Measurements from ENCODE around the gene ALPL. TPM values are rescaled to one million over a fixed set of nuclear protein-coding genes. Genes with fewer than 3 reads are reported as not detected.

Gene ALPL
- total and polyA plus RNA-seq, 9 of the 15 experiments (the other 6 are each of a cell fraction or from before 2014, with no cell fraction given), result 0.04 to 0.38 (median 0.18) TPM; not detected in 4

DNA sequence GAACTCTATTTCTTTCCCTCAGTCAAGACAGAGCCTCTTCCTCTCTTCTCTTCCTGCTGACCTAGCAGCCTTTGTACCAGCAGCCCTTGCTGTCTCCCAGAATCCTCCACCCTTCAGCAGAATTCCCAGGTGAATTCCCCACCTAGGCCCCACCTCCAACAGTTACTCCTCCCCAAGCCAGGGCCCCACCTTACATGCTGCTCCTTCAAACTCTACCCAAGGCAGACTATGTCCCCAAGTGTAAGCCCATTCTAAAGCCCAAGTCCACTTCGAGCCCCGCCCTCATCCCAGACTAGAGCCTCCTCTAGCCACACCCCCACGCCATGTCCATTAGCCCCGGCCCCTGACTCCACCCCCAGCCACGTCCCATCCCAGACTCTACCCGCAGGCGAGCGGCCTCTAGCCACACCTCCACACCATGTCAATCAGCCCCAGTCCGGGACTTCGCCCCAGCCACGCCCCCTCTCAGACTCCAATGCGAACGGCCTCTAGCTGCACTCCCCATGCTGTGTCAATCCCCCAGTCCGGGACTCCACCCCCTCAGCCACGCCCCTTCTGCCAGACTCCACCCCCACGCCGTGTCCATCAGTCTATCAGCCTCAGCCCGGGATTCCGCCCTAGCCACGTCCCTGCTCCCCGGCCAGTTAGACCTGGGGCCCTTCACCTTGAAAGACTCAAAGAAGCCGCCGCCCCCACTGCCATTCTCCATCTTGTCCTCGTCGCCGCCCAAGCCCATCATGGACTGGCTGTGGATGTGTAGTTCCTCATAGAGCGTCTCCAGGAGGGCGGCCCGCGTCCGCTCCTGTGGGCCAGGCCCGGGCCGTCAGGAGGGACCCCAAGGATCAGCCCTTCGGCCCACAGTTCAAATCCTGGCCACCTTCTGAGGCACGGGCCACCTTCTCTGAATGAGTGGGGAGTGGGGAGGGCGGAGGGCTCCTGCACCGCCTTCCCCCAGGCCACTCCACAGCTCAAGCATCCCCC, 98.6 kb downstream of the ALPL start (continued):
- 0 out of 4 replicates have a peak, but pooled peaks of 1 of the 2 experiments have one; percentile 12 for TF ChIP-seq TBL1XR1 (IDR thresholded peaks at IDR 0.05; ENCODE audit: low read length in 2 of 2)
- no peak for TF ChIP-seq SIN3B (IDR thresholded peaks at IDR 0.05; ENCODE audit: low read depth)
- peak; percentile 22 for TF ChIP-seq NEUROD1 (IDR thresholded peaks at IDR 0.05; ENCODE audit: borderline replicate concordance, low read depth, low read length, partially characterized antibody)
- TF ChIP-seq, protein P1, sequence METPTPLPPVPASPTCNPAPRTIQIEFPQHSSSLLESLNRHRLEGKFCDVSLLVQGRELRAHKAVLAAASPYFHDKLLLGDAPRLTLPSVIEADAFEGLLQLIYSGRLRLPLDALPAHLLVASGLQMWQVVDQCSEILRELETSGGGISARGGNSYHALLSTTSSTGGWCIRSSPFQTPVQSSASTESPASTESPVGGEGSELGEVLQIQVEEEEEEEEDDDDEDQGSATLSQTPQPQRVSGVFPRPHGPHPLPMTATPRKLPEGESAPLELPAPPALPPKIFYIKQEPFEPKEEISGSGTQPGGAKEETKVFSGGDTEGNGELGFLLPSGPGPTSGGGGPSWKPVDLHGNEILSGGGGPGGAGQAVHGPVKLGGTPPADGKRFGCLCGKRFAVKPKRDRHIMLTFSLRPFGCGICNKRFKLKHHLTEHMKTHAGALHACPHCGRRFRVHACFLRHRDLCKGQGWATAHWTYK (CRISPR knock-in tag; IDR thresholded peaks at IDR 0.05), result 0 out of 2 replicates have a peak, but pooled peaks have one; percentile 28
- TF ChIP-seq ARNT (IDR thresholded peaks at IDR 0.05), result 0 out of 4 replicates have a peak, but pooled peaks of 1 of the 2 experiments have one; percentile 46
- TF ChIP-seq MBD2 (IDR thresholded peaks at IDR 0.05; ENCODE audit: borderline replicate concordance, low read depth), result peak; percentile 62
- no peak for TF ChIP-seq HDAC2 (IDR thresholded peaks at IDR 0.05)
- TF ChIP-seq ILK (tag; IDR thresholded peaks at IDR 0.05; ENCODE audit: borderline replicate concordance, low read depth), result no peak
- no peak for TF ChIP-seq CBX1 (IDR thresholded peaks at IDR 0.05; ENCODE audit: low read depth)
- TF ChIP-seq KLF6 (CRISPR knock-in tag; IDR thresholded peaks at IDR 0.05; ENCODE audit: borderline replicate concordance), result 0 out of 2 replicates have a peak, but pooled peaks have one; percentile 11
- TF ChIP-seq, protein P2, sequence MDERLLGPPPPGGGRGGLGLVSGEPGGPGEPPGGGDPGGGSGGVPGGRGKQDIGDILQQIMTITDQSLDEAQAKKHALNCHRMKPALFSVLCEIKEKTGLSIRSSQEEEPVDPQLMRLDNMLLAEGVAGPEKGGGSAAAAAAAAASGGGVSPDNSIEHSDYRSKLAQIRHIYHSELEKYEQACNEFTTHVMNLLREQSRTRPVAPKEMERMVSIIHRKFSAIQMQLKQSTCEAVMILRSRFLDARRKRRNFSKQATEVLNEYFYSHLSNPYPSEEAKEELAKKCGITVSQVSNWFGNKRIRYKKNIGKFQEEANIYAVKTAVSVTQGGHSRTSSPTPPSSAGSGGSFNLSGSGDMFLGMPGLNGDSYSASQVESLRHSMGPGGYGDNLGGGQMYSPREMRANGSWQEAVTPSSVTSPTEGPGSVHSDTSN (CRISPR knock-in tag; IDR thresholded peaks at IDR 0.05; ENCODE audit: low read depth), result peak; percentile 92
- TF ChIP-seq, protein P2 (tag; conservative IDR thresholded peaks at IDR 0.05; ENCODE audit: low read depth), result peak; percentile 98
- TF ChIP-seq BCOR (IDR thresholded peaks at IDR 0.05), result no peak
- no peak for TF ChIP-seq ZNF253 (CRISPR knock-in tag; conservative IDR thresholded peaks at IDR 0.05)
- TF ChIP-seq KLF16 (IDR thresholded peaks at IDR 0.05), result no peak
- TF ChIP-seq, protein P3, sequence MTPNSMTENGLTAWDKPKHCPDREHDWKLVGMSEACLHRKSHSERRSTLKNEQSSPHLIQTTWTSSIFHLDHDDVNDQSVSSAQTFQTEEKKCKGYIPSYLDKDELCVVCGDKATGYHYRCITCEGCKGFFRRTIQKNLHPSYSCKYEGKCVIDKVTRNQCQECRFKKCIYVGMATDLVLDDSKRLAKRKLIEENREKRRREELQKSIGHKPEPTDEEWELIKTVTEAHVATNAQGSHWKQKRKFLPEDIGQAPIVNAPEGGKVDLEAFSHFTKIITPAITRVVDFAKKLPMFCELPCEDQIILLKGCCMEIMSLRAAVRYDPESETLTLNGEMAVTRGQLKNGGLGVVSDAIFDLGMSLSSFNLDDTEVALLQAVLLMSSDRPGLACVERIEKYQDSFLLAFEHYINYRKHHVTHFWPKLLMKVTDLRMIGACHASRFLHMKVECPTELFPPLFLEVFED (CRISPR knock-in tag; conservative IDR thresholded peaks at IDR 0.05), result peak; percentile 70; the same call in 1 of the 2 replicates
- TF ChIP-seq C11orf30 (IDR thresholded peaks at IDR 0.05; ENCODE audit: low read depth), result peak; percentile 59
- TF ChIP-seq TGIF2 (CRISPR knock-in tag; IDR thresholded peaks at IDR 0.05), result no peak
- peak; percentile 90 for TF ChIP-seq MEIS2 (IDR thresholded peaks at IDR 0.05; ENCODE audit: partially characterized antibody)
- TF ChIP-seq TCF3 (CRISPR knock-in tag; IDR thresholded peaks at IDR 0.05), result peak; percentile 22; the same call in 1 of the 2 replicates
- TF ChIP-seq GABPB1 (CRISPR knock-in tag; IDR thresholded peaks at IDR 0.05), result peak; percentile 54; the same call in 1 of the 2 replicates
- TF ChIP-seq ZNF696 (CRISPR knock-in tag; conservative IDR thresholded peaks at IDR 0.05), result no peak
- no peak for TF ChIP-seq SOX6 (IDR thresholded peaks at IDR 0.05)
- no peak for TF ChIP-seq CHCHD3 (CRISPR knock-in tag; IDR thresholded peaks at IDR 0.05)
